ENCODE data around the gene PLEKHA6.

PLEKHA6 gene

GRCh38 chr1:204366759-204367158 is 7.0 kb upstream of the PLEKHA6 start:
- H3K36me3 ChIP-seq (ENCODE audit: control insufficient read depth, insufficient read depth, low read length), result no peaks in the 10 kb centered on the region
- no peak for DNase-seq (ENCODE audit: low read depth, low spot score)
- H3K4me3 ChIP-seq (ENCODE audit: low read length), result no peak overlapping the region
- no peak overlapping the region for H3K27ac ChIP-seq (ENCODE audit: low read length)
- no peaks in the 10 kb centered on the region for H3K27me3 ChIP-seq (ENCODE audit: control insufficient read depth, insufficient read depth, low read length)
- H3K4me1 ChIP-seq (ENCODE audit: control insufficient read depth, insufficient read depth, low read length), result no peaks in the 10 kb centered on the region; the same call in 1 of the 2 replicates
- H3K9me3 ChIP-seq (ENCODE audit: control insufficient read depth, insufficient read depth, low read length), result no peaks in the 10 kb centered on the region
- no CpG with 5 or more reads among the region's 7 CpGs for WGBS (ENCODE audit: insufficient coverage, insufficient read length)

DNA sequence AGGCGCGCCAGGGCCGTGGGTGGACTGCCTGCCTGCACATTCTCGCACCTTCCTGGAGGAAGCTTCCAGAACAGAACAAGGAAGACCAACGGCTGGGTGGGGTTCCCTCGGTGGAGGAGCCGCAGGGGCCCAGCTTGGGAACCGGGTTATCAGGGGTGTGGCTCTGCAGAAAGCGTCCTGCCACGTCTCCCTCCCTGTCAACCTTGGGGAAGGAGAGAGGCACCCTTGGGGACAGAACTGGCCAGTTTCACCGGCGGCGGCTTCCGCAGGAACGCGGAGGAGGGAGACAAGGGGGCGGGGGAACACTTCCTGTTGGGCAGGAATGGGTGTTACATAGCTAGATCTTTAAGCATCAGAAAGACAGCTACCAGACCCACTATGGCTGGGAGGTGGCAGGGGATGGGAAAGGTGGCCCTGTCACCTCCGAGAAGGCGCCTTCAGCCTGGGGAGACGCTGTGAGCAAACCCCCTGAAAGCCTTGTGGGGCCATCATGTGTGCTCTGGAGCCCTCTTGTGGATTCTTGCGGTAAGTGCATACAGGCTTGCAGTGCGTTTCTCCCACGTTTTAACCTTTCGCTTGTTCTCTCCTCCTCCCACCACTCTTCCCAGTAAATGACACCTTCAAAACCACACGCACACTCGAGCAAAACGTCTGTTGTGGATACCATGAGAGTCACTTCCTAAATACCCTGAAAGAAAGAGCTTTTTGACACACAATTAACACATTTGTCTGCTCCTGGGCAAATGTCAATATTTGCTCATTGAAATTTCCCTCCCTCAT is 3.8 kb upstream of the PLEKHA6 start:
- Histone ChIP-seq H3K36me3 (ENCODE audit: control insufficient read depth, insufficient read depth, low read length) (no peaks in the 10 kb centered on the region), H3K27ac (ENCODE audit: low read length) (no peak overlapping the region), H3K4me1 (ENCODE audit: control insufficient read depth, insufficient read depth, low read length) (peaks cover 2% of the 10 kb centered on the region; the same call in 1 of the 2 replicates), H3K9me3 (ENCODE audit: control insufficient read depth, insufficient read depth, low read length) (no peaks in the 10 kb centered on the region), H3K4me3 (ENCODE audit: low read length) (peak overlapping the region; percentile 28; the same call in 1 of the 2 replicates), H3K27me3 (ENCODE audit: control insufficient read depth, insufficient read depth, low read length) (no peaks in the 10 kb centered on the region)
- WGBS (ENCODE audit: insufficient coverage, insufficient read length), result no CpG with 5 or more reads among the region's 27 CpGs
- DNase-seq (ENCODE audit: low read depth, low spot score), result no peak

DNA sequence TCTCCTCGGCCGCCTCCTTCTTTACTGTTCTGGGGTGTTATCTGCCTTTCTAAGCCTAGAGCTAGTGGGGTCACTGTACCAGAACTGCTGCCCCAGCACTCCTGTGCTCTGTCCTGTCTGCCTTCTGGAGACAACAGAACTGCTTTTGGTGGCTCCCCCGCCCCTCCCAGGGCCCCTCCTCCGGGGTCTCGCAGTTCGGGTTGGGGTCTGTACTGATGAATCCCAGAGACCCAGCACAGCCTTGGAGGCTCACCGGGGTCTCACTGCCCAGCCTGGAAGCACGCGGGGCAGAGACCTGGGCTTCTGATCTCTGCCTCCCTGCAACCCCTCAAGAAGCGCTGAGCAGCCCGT is 3.2 kb upstream of the PLEKHA6 start:
- no peaks in the 10 kb centered on the region for H3K27me3 ChIP-seq (ENCODE audit: control insufficient read depth, insufficient read depth, low read length)
- DNase-seq (ENCODE audit: low read depth, low spot score), result no peak
- no peak overlapping the region for H3K4me3 ChIP-seq (ENCODE audit: low read length)
- H3K27ac ChIP-seq (ENCODE audit: low read length), result no peak overlapping the region
- H3K4me1 ChIP-seq (ENCODE audit: control insufficient read depth, insufficient read depth, low read length), result peaks cover 5% of the 10 kb centered on the region; the same call in 1 of the 2 replicates
- WGBS (ENCODE audit: insufficient coverage, insufficient read length), result no CpG with 5 or more reads among the region's 11 CpGs
- no peaks in the 10 kb centered on the region for H3K36me3 ChIP-seq (ENCODE audit: control insufficient read depth, insufficient read depth, low read length)
- H3K9me3 ChIP-seq (ENCODE audit: control insufficient read depth, insufficient read depth, low read length), result no peaks in the 10 kb centered on the region

- Histone ChIP-seq H3K4me1 (ENCODE audit: control insufficient read depth, insufficient read depth, low read length) (peaks cover 10% of the 10 kb centered on the region; the same call in 1 of the 2 replicates), H3K36me3 (ENCODE audit: control insufficient read depth, insufficient read depth, low read length) (no peaks in the 10 kb centered on the region), H3K9me3 (ENCODE audit: control insufficient read depth, insufficient read depth, low read length) (no peaks in the 10 kb centered on the region), H3K4me3 (ENCODE audit: low read length) (no peak overlapping the region), H3K27me3 (ENCODE audit: control insufficient read depth, insufficient read depth, low read length) (no peaks in the 10 kb centered on the region), H3K27ac (ENCODE audit: low read length) (no peak overlapping the region)
- no CpG with 5 or more reads among the region's 10 CpGs for WGBS (ENCODE audit: insufficient coverage, insufficient read length)
- no peak for DNase-seq (ENCODE audit: low read depth, low spot score)
Measured at GRCh38 chr1:204361781-204362180, 2.1 kb upstream of the PLEKHA6 start.

GRCh38 chr1:204361341-204361771 is 1.6 kb upstream of the PLEKHA6 start:
- H3K27ac ChIP-seq (ENCODE audit: low read length), result no peak overlapping the region
- H3K4me1 ChIP-seq (ENCODE audit: control insufficient read depth, insufficient read depth, low read length), result peaks cover 10% of the 10 kb centered on the region; the same call in 1 of the 2 replicates
- H3K36me3 ChIP-seq (ENCODE audit: control insufficient read depth, insufficient read depth, low read length), result no peaks in the 10 kb centered on the region
- no peaks in the 10 kb centered on the region for H3K27me3 ChIP-seq (ENCODE audit: control insufficient read depth, insufficient read depth, low read length)
- WGBS (ENCODE audit: insufficient coverage, insufficient read length), result no CpG with 5 or more reads among the region's 2 CpGs
- no peaks in the 10 kb centered on the region for H3K9me3 ChIP-seq (ENCODE audit: control insufficient read depth, insufficient read depth, low read length)
- no peak overlapping the region for H3K4me3 ChIP-seq (ENCODE audit: low read length)
- no peak for DNase-seq (ENCODE audit: low read depth, low spot score)

- WGBS (ENCODE audit: insufficient coverage, insufficient read length), result no CpG with 5 or more reads among the region's 4 CpGs
- no peak for DNase-seq (ENCODE audit: low read depth, low spot score)
- Histone ChIP-seq H3K27ac (ENCODE audit: low read length) (no peak overlapping the region), H3K4me1 (ENCODE audit: control insufficient read depth, insufficient read depth, low read length) (peaks cover 10% of the 10 kb centered on the region; the same call in 1 of the 2 replicates), H3K9me3 (ENCODE audit: control insufficient read depth, insufficient read depth, low read length) (no peaks in the 10 kb centered on the region), H3K36me3 (ENCODE audit: control insufficient read depth, insufficient read depth, low read length) (no peaks in the 10 kb centered on the region), H3K27me3 (ENCODE audit: control insufficient read depth, insufficient read depth, low read length) (no peaks in the 10 kb centered on the region), H3K4me3 (ENCODE audit: low read length) (no peak overlapping the region)
Measured at GRCh38 chr1:204360314-204360713, 585 bp upstream of the PLEKHA6 start.

DNA sequence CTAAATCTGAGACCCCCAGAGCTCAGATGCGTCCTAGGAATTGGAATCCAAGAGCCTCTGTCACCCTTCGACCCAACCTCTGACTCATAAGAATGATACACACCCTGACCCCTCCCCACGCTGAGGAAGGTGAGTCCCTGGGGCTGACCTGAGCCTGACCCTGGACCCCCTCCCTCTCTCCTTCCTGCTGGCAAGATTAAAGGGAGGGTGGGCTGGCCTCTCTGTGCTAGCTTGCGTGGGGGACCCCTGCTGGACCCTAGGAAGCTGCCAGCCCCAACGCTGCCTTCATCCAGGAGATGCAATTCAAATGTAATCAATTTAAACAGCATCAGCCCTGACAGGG is 627 bp downstream of the PLEKHA6 start:
- Histone ChIP-seq H3K27ac (ENCODE audit: low read length) (no peak overlapping the region), H3K36me3 (ENCODE audit: control insufficient read depth, insufficient read depth, low read length) (no peaks in the 10 kb centered on the region), H3K9me3 (ENCODE audit: control insufficient read depth, insufficient read depth, low read length) (no peaks in the 10 kb centered on the region), H3K4me1 (ENCODE audit: control insufficient read depth, insufficient read depth, low read length) (peaks cover 10% of the 10 kb centered on the region; the same call in 1 of the 2 replicates), H3K27me3 (ENCODE audit: control insufficient read depth, insufficient read depth, low read length) (no peaks in the 10 kb centered on the region), H3K4me3 (ENCODE audit: low read length) (no peak overlapping the region)
- WGBS (ENCODE audit: insufficient coverage, insufficient read length), result no CpG with 5 or more reads among the region's 5 CpGs
- no peak for DNase-seq (ENCODE audit: low read depth, low spot score)

- Histone ChIP-seq H3K4me1 (ENCODE audit: control insufficient read depth, insufficient read depth, low read length) (peaks cover 10% of the 10 kb centered on the region; the same call in 1 of the 2 replicates), H3K27me3 (ENCODE audit: control insufficient read depth, insufficient read depth, low read length) (no peaks in the 10 kb centered on the region), H3K36me3 (ENCODE audit: control insufficient read depth, insufficient read depth, low read length) (no peaks in the 10 kb centered on the region), H3K4me3 (ENCODE audit: low read length) (no peak overlapping the region), H3K27ac (ENCODE audit: low read length) (no peak overlapping the region), H3K9me3 (ENCODE audit: control insufficient read depth, insufficient read depth, low read length) (no peaks in the 10 kb centered on the region)
- no peak for DNase-seq (ENCODE audit: low read depth, low spot score)
- no CpG with 5 or more reads among the region's 5 CpGs for WGBS (ENCODE audit: insufficient coverage, insufficient read length)
Measured at GRCh38 chr1:204358605-204359004, 1.1 kb downstream of the PLEKHA6 start.

DNA sequence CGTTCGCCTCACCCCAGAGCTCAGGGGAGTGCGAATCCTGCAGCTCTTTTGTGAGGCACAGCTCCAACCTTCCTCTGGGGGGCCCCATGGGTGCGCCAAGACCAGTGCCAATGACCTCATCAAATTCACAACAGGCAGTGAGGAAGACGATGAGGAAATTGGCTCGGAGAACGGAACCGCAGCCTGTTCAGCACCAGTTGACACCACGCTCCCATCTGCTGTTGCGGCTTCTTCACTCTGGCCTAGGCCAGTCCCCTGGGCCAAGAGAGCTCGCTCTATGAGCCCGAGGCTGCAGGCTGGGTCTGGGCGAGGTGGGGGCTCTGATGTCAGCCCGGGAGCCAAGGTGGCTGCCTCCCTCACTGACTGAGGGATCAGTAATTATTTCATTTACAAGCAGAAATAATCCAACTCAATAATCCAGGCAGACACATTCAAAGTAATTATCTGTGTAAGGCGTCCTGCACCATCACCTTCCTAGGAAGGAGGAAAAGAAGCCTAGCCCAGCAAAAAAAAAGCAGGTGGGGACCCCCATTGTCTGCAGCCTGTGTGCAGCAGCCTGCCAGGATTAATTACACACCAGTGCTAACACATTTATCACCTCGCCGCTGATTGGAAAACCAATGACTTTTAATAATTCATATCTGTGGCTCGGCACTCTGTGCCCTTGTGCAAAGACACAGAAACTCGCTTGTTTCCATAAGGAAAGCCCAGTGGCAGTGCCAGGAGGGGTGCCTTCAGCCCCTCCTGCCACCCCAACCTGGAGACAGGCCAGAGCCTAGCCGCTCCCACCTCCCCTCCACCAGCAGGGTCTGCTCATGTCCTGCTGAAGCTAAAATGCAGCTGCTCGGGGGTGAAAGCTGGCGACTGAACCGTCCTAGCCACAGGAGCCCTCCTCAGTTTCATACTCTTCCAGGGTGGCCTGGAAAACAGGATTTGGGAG is 1.9 kb downstream of the PLEKHA6 start:
- Histone ChIP-seq H3K9me3 (ENCODE audit: control insufficient read depth, insufficient read depth, low read length) (no peaks in the 10 kb centered on the region), H3K4me1 (ENCODE audit: control insufficient read depth, insufficient read depth, low read length) (peaks cover 10% of the 10 kb centered on the region; the same call in 1 of the 2 replicates), H3K27ac (ENCODE audit: low read length) (no peak overlapping the region), H3K4me3 (ENCODE audit: low read length) (no peak overlapping the region), H3K27me3 (ENCODE audit: control insufficient read depth, insufficient read depth, low read length) (no peaks in the 10 kb centered on the region), H3K36me3 (ENCODE audit: control insufficient read depth, insufficient read depth, low read length) (no peaks in the 10 kb centered on the region)
- WGBS (ENCODE audit: insufficient coverage, insufficient read length), result no CpG with 5 or more reads among the region's 23 CpGs
- no peak for DNase-seq (ENCODE audit: low read depth, low spot score)

DNA sequence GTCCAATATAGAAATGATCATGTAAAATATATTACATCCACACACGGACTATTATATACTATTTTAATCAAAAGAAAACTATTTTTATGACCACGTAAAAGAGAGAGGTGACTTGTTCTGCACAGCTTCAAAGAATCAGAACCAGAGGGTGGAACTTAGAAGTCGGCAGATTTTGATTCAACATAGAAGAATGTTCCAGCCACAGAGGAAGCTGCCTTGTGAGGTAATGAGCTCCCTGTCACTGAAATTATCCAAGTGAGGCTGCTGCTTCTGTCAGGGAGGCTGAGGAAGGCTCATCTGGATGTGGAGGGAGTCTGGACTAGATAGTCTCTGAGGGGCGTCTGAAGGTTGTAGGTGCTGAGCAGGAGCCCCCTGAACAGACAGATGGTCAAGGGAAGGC is 2.7 kb downstream of the PLEKHA6 start:
- no peak for DNase-seq (ENCODE audit: low read depth, low spot score)
- H3K27me3 ChIP-seq (ENCODE audit: control insufficient read depth, insufficient read depth, low read length), result no peaks in the 10 kb centered on the region
- H3K36me3 ChIP-seq (ENCODE audit: control insufficient read depth, insufficient read depth, low read length), result no peaks in the 10 kb centered on the region
- no peaks in the 10 kb centered on the region for H3K9me3 ChIP-seq (ENCODE audit: control insufficient read depth, insufficient read depth, low read length)
- peaks cover 10% of the 10 kb centered on the region; the same call in 1 of the 2 replicates for H3K4me1 ChIP-seq (ENCODE audit: control insufficient read depth, insufficient read depth, low read length)
- WGBS (ENCODE audit: insufficient coverage, insufficient read length), result no CpG with 5 or more reads among the region's 4 CpGs
- H3K4me3 ChIP-seq (ENCODE audit: low read length), result no peak overlapping the region
- no peak overlapping the region for H3K27ac ChIP-seq (ENCODE audit: low read length)

Data from iPS DF 6.9 (cell line).